H1 (cell line): ENCODE results near the gene TMEM229B. TPM values are rescaled to one million over a fixed set of nuclear protein-coding genes. Genes with fewer than 3 reads are reported as not detected.

Experiments used
- CHD7 ChIP-seq: fragments of 300-600 bp; sonication (generic); IDR thresholded peaks from 2 replicates; pipeline ENCODE4 v1.7.1; 2012; ENCODE audit warnings: low read length, moderate library complexity, mild to moderate bottlenecking, inconsistent platforms; ENCODE audit not compliant: insufficient replicate concordance
- HDAC6 ChIP-seq: IDR thresholded peaks from one replicate; pipeline ENCODE4 v1.7.1; 2012; ENCODE audit warnings: low read depth, mild to moderate bottlenecking, inconsistent platforms, low read length, moderate library complexity
- JUN ChIP-seq: IDR thresholded peaks from 2 replicates; pipeline ENCODE4 v1.6.1; 2011; ENCODE audit warnings: low read depth, mild to moderate bottlenecking, improper control_type of control experiment, low read length
- POLR2AphosphoS5 ChIP-seq: IDR thresholded peaks from 2 replicates; pipeline ENCODE4 v1.6.1; 2011; ENCODE audit warnings: low read depth, low read length
- POU5F1 ChIP-seq: IDR thresholded peaks from 2 replicates; pipeline ENCODE4 v1.6.1; 2011; ENCODE audit warnings: low read depth, mild to moderate bottlenecking, low read length, moderate library complexity
- RAD21 ChIP-seq, 2 experiments: IDR thresholded peaks in 1 of 2; conservative IDR thresholded peaks in 1 of 2; 2 replicates each; pipeline ENCODE4 v1.6.1; 2011; ENCODE audit warnings: low read depth in 2 of 2, low read length in 2 of 2, improper control_type of control experiment in 1 of 2, inconsistent platforms in 1 of 2, mild to moderate bottlenecking in 1 of 2, moderate library complexity in 1 of 2
- RBBP5 ChIP-seq: IDR thresholded peaks from 2 replicates; pipeline ENCODE4 v1.7.1; 2012; ENCODE audit warnings: low read depth, mild to moderate bottlenecking, inconsistent platforms, low read length, moderate library complexity, borderline replicate concordance
- TCF12 ChIP-seq: IDR thresholded peaks from 2 replicates; pipeline ENCODE4 v1.6.1; 2011; ENCODE audit warnings: low read depth, mild to moderate bottlenecking, low read length
- TEAD4 ChIP-seq: IDR thresholded peaks from 2 replicates; pipeline ENCODE4 v1.6.1; 2012; ENCODE audit warnings: low read depth, low read length, inconsistent platforms, mixed read lengths
- YY1 ChIP-seq: IDR thresholded peaks from 2 replicates; pipeline ENCODE4 v1.6.1; 2011; ENCODE audit warnings: low read depth, mild to moderate bottlenecking, low read length
- polyA plus RNA-seq, 7 experiments: library from polyadenylated mRNA; depleted of rRNA in 3 of 7; stranded (reverse) in 5 of 7; unstranded in 2 of 7; fragments of >200 nt in 5 of 7; fragments of 200-250 nt in 2 of 7; gene quantifications; 1 replicate in 5 of 7; 2 replicates in 1 of 7; 4 replicates in 1 of 7; pipeline versions ENCODE4 v1.2.1 to v1.2.3, GENCODE V29; 2011 to 2013; ENCODE audit warnings: missing spikeins in 2 of 7, mixed read lengths in 2 of 7
- total RNA-seq: library from RNA; stranded (reverse); fragmentation: NEBNext Ultra II Directional; extraction: Animal tissue kit (Norgen Biotek cat#: 25700); gene quantifications from 2 replicates; pipeline ENCODE4 v1.2.1, GENCODE V29; 2021

Gene TMEM229B
- total and polyA plus RNA-seq, 2 of the 8 experiments (the other 6 are each of a cell fraction or from before 2014, with no cell fraction given), result 0.73 to 0.85 TPM

GRCh38 chr14:67510121-67510520, 21.6 kb upstream of the TMEM229B start (continued):
- TF ChIP-seq CHD7, result no peak
- no peak for TF ChIP-seq RBBP5
- TF ChIP-seq POLR2AphosphoS5, result no peak
- no peak for TF ChIP-seq POU5F1
- no peak for TF ChIP-seq JUN
- TF ChIP-seq HDAC6, result no peak
- no peak for TF ChIP-seq RAD21 (IDR thresholded peaks at IDR 0.05 in 1 of 2, conservative IDR thresholded peaks at IDR 0.05 in 1 of 2; ENCODE audit: low read depth in 2 of 2, low read length in 2 of 2)
- TF ChIP-seq TCF12, result no peak
- no peak for TF ChIP-seq YY1
- no peak for TF ChIP-seq TEAD4
- TF ChIP-seq, all 59 proteins: peak for 0
